Measurements from ENCODE around the gene TENT4B.

Gene TENT4B

GRCh38 chr16:50210266-50211038 is 57.3 kb downstream of the TENT4B start:
- no peak overlapping the region for H3K4me3 ChIP-seq
- no peaks in the 10 kb centered on the region for H3K27me3 ChIP-seq
- H3K9me3 ChIP-seq = no peaks in the 10 kb centered on the region
- DNase-seq = peak; percentile 77 to 85
- H3K4me1 ChIP-seq = peaks cover 0 to 63% (median 43%) of the 10 kb centered on the region in 4 donors
- intact Hi-C loops (cut with DNase I; ENCODE audit: low total_unique reads) = loop anchor here (5.0 to 10.0 kb wide), 2 partner anchors 144 to 183 kb away; partner anchors contain the start of gene CNEP1R1
- TF ChIP-seq, protein P1, sequence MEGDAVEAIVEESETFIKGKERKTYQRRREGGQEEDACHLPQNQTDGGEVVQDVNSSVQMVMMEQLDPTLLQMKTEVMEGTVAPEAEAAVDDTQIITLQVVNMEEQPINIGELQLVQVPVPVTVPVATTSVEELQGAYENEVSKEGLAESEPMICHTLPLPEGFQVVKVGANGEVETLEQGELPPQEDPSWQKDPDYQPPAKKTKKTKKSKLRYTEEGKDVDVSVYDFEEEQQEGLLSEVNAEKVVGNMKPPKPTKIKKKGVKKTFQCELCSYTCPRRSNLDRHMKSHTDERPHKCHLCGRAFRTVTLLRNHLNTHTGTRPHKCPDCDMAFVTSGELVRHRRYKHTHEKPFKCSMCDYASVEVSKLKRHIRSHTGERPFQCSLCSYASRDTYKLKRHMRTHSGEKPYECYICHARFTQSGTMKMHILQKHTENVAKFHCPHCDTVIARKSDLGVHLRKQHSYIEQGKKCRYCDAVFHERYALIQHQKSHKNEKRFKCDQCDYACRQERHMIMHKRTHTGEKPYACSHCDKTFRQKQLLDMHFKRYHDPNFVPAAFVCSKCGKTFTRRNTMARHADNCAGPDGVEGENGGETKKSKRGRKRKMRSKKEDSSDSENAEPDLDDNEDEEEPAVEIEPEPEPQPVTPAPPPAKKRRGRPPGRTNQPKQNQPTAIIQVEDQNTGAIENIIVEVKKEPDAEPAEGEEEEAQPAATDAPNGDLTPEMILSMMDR (IDR thresholded peaks at IDR 0.05) = peak; percentile 61 to 64
- H3K27ac ChIP-seq = peak overlapping the region; percentile 25 to 42
- H3K36me3 ChIP-seq = peaks cover 13 to 29% (median 29%) of the 10 kb centered on the region in 3 donors

- DNase-seq = no peak
- Histone ChIP-seq H3K27ac (peak overlapping the region in 1 of 2 donors; percentile 25), H3K4me1 (peaks cover 0 to 33% (median 22%) of the 10 kb centered on the region in 4 donors), H3K9me3 (no peaks in the 10 kb centered on the region), H3K4me3 (no peak overlapping the region), H3K27me3 (no peaks in the 10 kb centered on the region), H3K36me3 (peaks cover 47 to 64% (median 63%) of the 10 kb centered on the region in 3 donors)
- intact Hi-C loops (cut with DNase I; ENCODE audit: low total_unique reads) = loop anchor here (5.0 to 10.0 kb wide), 2 partner anchors 141 to 187 kb away; partner anchors contain the start of gene CNEP1R1
- TF ChIP-seq, protein P1 (IDR thresholded peaks at IDR 0.05) = peak; percentile 77 to 86
Measured at GRCh38 chr16:50213939-50214519, 60.9 kb downstream of the TENT4B start.

DNA sequence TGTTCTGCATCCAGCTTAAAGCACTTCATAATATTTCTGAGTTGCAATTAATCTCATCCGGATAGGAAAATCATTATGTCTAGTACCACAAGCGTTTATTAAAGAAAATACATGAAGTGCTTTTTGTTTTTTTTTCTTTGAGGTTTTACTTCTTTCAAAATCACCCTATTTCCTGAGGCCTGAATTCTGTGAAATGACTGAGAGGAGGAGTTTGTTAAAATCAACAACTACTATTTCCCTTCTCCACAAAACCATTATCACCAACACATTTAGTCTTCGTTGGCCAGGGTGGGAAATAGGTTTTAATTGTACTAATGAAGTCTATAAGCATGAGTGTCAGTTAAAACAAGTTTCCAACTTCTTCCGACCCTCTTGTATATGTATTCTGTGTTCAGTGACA is 62.6 kb downstream of the TENT4B start:
- DNase-seq = no peak
- H3K36me3 ChIP-seq = peaks cover 50 to 67% (median 64%) of the 10 kb centered on the region in 3 donors
- H3K27me3 ChIP-seq = no peaks in the 10 kb centered on the region
- no peaks in the 10 kb centered on the region for H3K9me3 ChIP-seq
- peaks cover 0 to 17% (median 8%) of the 10 kb centered on the region in 4 donors for H3K4me1 ChIP-seq
- H3K27ac ChIP-seq = no peak overlapping the region
- intact Hi-C loops (cut with DNase I; ENCODE audit: low total_unique reads) = loop anchor here (10.0 kb wide), 1 partner anchor 139 kb away; no protein-coding TSS in a partner anchor
- TF ChIP-seq, protein P1 (IDR thresholded peaks at IDR 0.05) = no peak
- H3K4me3 ChIP-seq = no peak overlapping the region

- intact Hi-C loops (cut with DNase I; ENCODE audit: low total_unique reads) = loop anchor here (10.0 kb wide), 1 partner anchor 139 kb away; no protein-coding TSS in a partner anchor
- Histone ChIP-seq H3K27me3 (no peaks in the 10 kb centered on the region), H3K27ac (no peak overlapping the region), H3K9me3 (no peaks in the 10 kb centered on the region), H3K4me3 (no peak overlapping the region), H3K36me3 (peaks cover 50 to 72% (median 68%) of the 10 kb centered on the region in 3 donors), H3K4me1 (peaks cover 0 to 11% (median 4%) of the 10 kb centered on the region in 4 donors)
- DNase-seq = no peak
- TF ChIP-seq, protein P1 (IDR thresholded peaks at IDR 0.05) = no peak
Measured at GRCh38 chr16:50216231-50216630, 63.1 kb downstream of the TENT4B start.

- Histone ChIP-seq H3K27me3 (no peaks in the 10 kb centered on the region), H3K9me3 (no peaks in the 10 kb centered on the region), H3K36me3 (peaks cover 43 to 77% (median 70%) of the 10 kb centered on the region in 3 donors), H3K4me3 (no peak overlapping the region), H3K27ac (no peak overlapping the region), H3K4me1 (peaks cover 0 to under 1% (median under 1%) of the 10 kb centered on the region in 4 donors)
- TF ChIP-seq, protein P1 (IDR thresholded peaks at IDR 0.05) = no peak
- intact Hi-C loops (cut with DNase I; ENCODE audit: low total_unique reads) = loop anchor here (10.0 kb wide), 1 partner anchor 135 kb away; no protein-coding TSS in a partner anchor
- no peak for DNase-seq
Measured at GRCh38 chr16:50219402-50219975, 66.4 kb downstream of the TENT4B start.
